CD4-positive, alpha-beta T cell treated with Interleukin-2 at 100 ng/mL for 4 hours (primary cell): ENCODE results near the gene RBM34.
"Not testable (repeated sequence)": the region's sequence is repeated elsewhere in the genome, so short reads cannot be mapped to it uniquely, and the experiment has no call there.

Experiments
- DNase-seq: peaks from one replicate; pipeline ENCODE4 v3.0.0-alpha.2; 2020; ENCODE audit warnings: low spot score

Gene RBM34

GRCh38 chr1:235113183-235113917, 47.7 kb downstream of the RBM34 start:
- no peak for DNase-seq

DNA sequence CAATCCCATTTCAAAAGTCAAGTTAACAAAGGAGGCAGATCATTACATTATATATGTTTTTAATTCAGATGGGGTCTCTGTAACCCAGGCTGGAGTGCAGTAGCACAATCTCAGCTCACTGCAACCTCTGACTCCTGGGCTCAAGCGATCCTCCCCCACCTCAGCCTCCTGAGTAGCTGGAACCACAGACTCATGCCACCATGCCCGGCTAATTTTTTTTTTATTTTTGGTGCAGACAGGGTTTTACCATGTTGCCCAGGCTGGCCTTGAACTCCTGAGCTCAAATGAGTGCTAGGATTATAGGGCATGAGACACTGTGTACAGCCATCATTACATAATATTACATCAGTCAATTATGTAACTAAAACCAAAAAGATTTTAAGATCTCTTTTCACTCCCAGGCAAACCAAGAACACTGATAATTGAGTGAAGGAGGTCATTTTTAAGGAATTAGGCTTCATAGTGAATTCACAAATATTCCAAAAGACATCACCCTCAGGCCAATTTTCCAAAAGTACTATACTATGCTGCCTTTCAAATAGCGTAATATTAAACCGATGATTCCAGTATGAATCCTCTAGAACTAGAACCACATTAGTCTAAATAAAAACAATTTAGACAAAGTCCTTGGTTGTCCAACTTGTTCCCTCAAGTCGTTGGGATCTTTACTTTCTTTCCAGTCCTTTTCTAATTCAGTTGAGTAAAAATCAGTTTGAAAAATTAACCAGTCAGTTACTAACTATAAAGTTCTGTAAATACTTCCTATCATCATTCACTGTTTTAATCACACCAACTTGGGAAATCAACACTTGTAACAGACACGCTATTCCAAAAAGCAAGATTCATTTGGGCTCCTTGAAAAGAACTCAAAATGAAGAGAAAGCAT, 48.5 kb downstream of the RBM34 start:
- DNase-seq = no peak

DNA sequence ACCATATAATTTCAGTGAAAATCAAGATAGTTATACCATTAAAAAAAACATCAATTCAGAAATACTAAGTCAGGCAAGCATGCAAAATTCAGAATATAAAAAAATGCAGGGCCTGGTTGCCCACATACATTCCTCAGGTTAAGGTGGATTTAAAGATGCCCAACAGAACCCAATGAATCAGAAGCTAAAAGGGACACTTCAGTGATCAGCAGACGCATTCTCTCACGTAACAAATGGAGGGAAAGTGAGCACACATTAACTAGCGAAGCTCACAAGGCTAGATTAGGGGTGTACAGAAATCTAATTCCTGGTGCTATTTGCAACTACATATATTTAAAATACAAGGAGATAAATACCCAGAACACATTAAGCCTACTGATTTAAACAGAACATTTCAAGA, 49.9 kb downstream of the RBM34 start:
- no peak for DNase-seq

DNA sequence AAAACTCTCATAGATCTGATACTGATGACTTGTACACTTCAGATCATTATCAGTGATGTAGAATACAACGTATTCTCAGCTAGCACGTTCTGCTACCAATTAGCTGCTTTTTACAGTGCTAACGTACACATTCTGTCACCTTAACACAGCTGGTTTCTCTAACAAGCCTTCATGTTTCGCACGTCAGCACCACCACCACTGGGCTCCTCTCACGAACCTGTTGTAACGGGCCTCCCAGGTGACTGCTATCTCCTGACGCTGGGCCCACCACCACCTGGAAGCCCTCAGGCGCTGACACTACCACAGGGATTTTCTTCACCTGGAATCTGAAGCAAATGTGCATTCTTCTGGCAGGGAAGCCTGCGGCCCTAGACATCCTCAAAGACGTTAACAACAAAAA, 52.2 kb downstream of the RBM34 start:
- no peak for DNase-seq

GRCh38 chr1:235108185-235108593, 52.9 kb downstream of the RBM34 start:
- DNase-seq = no peak

- DNase-seq = no peak
Observed at GRCh38 chr1:235107368-235108184, 53.5 kb downstream of the RBM34 start.

DNA sequence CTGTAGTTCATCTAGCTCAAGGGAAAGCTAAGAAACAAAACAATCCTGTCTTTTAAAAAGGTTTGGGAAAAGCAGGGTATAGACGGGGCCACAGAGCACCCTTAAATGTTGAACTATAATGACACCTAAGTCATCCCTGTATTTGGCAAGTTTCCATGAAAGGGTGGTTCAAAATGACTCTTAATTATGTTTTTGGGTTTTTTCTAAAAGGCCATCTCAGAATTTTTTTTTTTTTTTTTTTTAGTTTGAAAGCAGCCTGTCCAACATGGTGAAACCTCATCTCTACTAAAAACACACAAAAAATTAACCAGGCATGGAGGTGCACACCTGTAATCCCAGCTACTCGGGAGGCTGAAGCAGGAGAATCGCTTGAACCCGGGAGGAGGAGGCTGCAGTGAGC, 54.6 kb downstream of the RBM34 start:
- DNase-seq = no peak

GRCh38 chr1:235105051-235106043, 55.7 kb downstream of the RBM34 start:
- peak; percentile 46 for DNase-seq

- peak; percentile 27 for DNase-seq
Observed at GRCh38 chr1:235102993-235103411, 58.0 kb downstream of the RBM34 start.

- no peak for DNase-seq
Observed at GRCh38 chr1:235102259-235102582, 58.8 kb downstream of the RBM34 start.

DNA sequence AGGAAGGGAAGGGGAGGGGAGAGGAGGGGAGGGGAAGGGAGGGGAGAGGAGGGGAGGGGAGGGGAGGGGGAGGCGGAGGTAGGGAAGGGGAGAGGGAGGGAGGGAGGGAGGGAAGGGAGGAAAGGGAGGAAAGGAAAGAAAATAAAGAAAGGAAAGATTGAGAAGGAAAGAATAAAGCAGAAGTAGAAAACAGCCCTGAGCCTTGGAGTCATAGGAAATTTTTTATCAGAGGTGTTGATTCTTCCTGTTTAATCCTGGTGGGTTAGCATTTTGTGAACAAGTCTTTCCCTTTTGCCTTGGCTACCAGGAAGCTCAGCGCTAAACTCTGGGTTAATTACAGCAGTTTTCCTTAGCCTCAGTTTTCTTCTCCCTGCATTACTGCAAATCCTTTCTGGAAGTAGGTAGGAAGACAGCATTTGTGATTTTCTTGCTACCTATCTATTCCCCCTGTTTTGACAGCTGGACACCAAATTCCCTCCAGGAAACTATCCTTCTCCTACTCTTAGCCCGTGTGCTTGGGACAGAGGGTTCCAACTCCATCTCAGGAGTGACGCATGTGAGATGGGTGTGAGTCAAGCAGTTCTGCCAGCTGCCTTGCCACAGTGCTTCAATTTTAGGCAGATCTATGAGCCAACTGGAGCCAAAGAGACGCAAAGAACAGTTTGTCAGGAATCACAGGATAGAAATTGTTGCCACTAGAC, 59.3 kb downstream of the RBM34 start:
- DNase-seq = no peak

GRCh38 chr1:235100194-235100772, 60.8 kb downstream of the RBM34 start:
- no peak for DNase-seq

DNA sequence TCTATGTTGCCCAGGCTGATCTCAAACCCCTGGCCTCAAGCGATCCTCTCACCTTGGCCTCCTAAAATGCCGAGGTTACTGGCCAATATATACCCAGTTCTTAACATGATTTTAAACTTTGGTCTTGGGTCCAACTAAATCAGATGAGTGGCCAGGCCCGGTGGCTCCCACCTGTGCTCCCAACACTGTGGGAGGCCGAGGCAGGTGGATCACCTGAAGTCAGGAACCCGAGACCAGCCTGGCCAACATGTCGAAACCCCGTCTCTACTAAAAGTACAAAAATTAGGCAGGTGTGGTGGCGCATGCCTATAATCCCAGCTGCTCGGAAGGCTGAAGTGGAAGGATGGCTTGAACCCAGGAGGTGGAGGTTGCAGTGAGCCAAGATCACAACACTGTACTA, 62.1 kb downstream of the RBM34 start:
- DNase-seq = no peak

DNA sequence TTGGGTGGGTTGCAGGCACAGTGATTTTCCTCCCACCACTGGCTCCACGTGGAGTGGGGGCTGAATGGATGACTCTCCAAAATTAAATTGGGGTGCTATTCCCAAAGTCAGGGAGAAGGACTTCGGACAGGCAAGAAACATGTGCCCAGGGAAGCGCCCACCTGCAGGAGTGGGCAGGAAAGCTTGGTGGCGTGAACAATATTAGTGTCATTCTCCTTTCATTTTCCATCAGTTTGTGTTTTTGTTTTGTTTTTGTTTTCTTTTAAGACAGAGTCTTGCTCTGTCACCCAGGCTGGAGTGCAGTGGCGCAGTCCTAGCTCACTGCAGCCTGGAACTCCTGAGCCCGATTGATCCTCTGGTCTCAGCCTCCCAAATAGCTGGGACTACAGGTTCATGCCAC, 62.5 kb downstream of the RBM34 start:
- no peak for DNase-seq

DNA sequence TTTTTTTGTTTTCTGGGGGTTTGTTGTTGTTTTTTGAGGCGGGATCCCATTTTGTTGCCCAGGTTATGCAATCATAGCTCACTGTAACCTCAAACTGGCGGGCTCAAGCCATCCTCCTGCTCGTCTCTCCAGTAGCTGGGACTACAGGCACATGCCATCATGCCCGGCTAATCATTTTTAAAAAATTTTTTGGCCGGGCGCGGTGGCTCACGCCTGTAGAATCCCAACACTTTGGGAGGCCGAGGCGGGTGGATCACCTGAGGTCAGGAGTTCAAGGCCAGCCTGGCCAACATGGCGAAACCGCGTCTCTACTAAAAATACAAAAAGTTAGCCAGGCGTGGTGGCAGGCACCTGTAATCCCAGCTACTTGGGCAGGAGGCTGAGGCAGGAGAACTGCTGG, 63.5 kb downstream of the RBM34 start:
- DNase-seq = not testable (repeated sequence)

GRCh38 chr1:235095938-235096562, 65.0 kb downstream of the RBM34 start:
- no peak for DNase-seq

DNA sequence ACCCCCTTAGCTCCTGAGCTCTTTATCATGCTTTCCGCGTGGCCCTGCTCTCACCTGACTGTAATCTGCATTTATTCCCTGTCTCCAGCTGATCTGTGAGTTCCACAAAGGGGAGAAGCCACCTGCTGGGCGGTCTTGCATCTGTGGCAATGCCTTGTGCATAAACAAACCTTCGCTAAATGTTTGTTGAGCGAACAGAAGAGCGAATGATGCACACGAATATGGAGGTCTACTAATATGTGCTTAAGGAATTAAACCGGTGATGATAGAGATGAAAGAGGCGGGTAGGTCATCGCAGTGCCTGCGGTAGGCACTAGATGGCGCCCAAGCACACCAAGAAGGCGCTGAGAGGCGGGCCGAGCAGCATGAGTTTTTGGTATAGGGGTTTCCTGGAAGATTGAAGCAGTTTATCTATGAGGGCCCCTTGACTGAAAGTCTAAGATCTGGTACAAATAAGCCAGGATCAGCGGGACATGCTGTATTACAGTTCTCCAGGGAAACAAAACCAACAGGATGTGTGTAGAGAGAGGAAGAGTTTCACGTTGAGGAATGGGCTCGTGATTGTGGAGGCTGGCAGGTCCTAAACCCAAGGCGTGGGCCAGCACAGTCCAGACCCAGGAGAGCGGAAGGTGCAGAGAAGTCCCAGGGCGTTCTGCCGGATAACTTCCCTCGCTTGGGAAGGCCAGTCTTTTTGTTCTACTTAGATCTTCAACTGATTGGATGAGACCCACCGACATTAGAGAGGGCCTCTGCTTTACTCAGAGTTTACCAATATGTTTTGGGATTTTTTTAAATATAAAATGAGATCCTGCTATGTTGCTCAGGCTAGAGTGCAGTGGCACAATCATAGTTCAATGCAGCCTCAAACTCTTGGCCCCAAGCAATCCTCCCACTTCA, 67.1 kb downstream of the RBM34 start:
- peak; percentile 87 for DNase-seq

GRCh38 chr1:235093013-235093695, 67.9 kb downstream of the RBM34 start:
- no peak for DNase-seq
